Neural progenitor cell (in vitro differentiated cells): ENCODE measurements around the gene KIAA0825. TPM values are rescaled to one million over a fixed set of nuclear protein-coding genes. Genes with fewer than 3 reads are reported as not detected.

Source experiments
- DNase-seq: peaks from one replicate; pipeline ENCODE4 v3.0.0-alpha.2; 2016; ENCODE audit warnings: low spot score
- H2AFZ ChIP-seq: fragments of 200-600 bp; sonication (generic); replicated peaks from 2 replicates; pipeline ENCODE4 v1.6.1; 2016; ENCODE audit warnings: antibody characterized with exemption
- H3F3A ChIP-seq: fragments of 200-600 bp; sonication (generic); 2 replicates; pipeline ENCODE4 v1.6.1; 2016; ENCODE audit warnings: antibody characterized with exemption, low read depth
- H3K27ac ChIP-seq: fragments of 200-600 bp; sonication (generic); 2 replicates; pipeline ENCODE4 v1.5.1; 2016; ENCODE audit warnings: mild to moderate bottlenecking
- H3K27me3 ChIP-seq: fragments of 200-600 bp; sonication (generic); 2 replicates; pipeline ENCODE4 v1.6.1; 2016; ENCODE audit warnings: mild to moderate bottlenecking, moderate library complexity
- H3K36me3 ChIP-seq: fragments of 200-600 bp; sonication (generic); 2 replicates; pipeline ENCODE4 v1.5.1; 2016
- H3K4me1 ChIP-seq: fragments of 200-600 bp; sonication (generic); 2 replicates; pipeline ENCODE4 v1.6.1; 2016; ENCODE audit warnings: mixed run types
- H3K4me2 ChIP-seq: fragments of 200-600 bp; sonication (generic); 2 replicates; pipeline ENCODE4 v1.6.1; 2016
- H3K4me3 ChIP-seq: fragments of 200-600 bp; sonication (generic); 2 replicates; pipeline ENCODE4 v1.5.1; 2016
- H3K79me2 ChIP-seq: fragments of 200-600 bp; sonication (generic); 2 replicates; pipeline ENCODE4 v1.6.1; 2016; ENCODE audit warnings: low read depth
- H3K9ac ChIP-seq: fragments of 200-600 bp; sonication (generic); 2 replicates; pipeline ENCODE4 v1.6.1; 2016
- H3K9me3 ChIP-seq: fragments of 200-600 bp; sonication (generic); 2 replicates; pipeline ENCODE4 v1.5.1; 2016; ENCODE audit warnings: low read depth
- H4K20me1 ChIP-seq: fragments of 200-600 bp; sonication (generic); 2 replicates; pipeline ENCODE4 v1.6.1; 2016; ENCODE audit warnings: low read depth
- H3K27ac Mint-ChIP-seq: 3 replicates; pipeline ENCODE4 v1.8.0; 2021; ENCODE audit warnings: mixed read lengths
- H3K27me3 Mint-ChIP-seq: 2 replicates; pipeline ENCODE4 v1.8.0; 2022; ENCODE audit warnings: low read depth, mild to moderate bottlenecking, inconsistent platforms, moderate library complexity, mixed read lengths; ENCODE audit not compliant: insufficient read depth
- H3K36me3 Mint-ChIP-seq: 3 replicates; pipeline ENCODE4 v1.8.0; 2021; ENCODE audit warnings: mixed read lengths
- H3K4me1 Mint-ChIP-seq: 3 replicates; pipeline ENCODE4 v1.8.0; 2021; ENCODE audit warnings: mixed read lengths
- H3K4me3 Mint-ChIP-seq: 3 replicates; pipeline ENCODE4 v1.8.0; 2021; ENCODE audit warnings: mild to moderate bottlenecking, moderate library complexity, mixed read lengths
- H3K9me3 Mint-ChIP-seq: 3 replicates; pipeline ENCODE4 v1.8.0; 2020; ENCODE audit warnings: mixed read lengths
- CTCF ChIP-seq: fragments of 200-600 bp; sonication (generic); IDR thresholded peaks from 2 replicates; pipeline ENCODE4 v1.5.1; 2017; ENCODE audit warnings: antibody characterized with exemption, mild to moderate bottlenecking
- EZH2 ChIP-seq: fragments of 200-600 bp; sonication (generic); IDR thresholded peaks from 2 replicates; pipeline ENCODE4 v1.6.1; 2017; ENCODE audit warnings: antibody characterized with exemption, mild to moderate bottlenecking, moderate library complexity
- EZH2phosphoT487 ChIP-seq: fragments of 200-600 bp; sonication (generic); IDR thresholded peaks from 2 replicates; pipeline ENCODE4 v1.6.1; 2017; ENCODE audit warnings: antibody characterized with exemption
- total RNA-seq: library from RNA; depleted of rRNA; stranded (reverse); fragments of >200 nt; gene quantifications from 2 replicates; pipeline ENCODE4 v1.2.3, GENCODE V29; 2015; ENCODE audit warnings: low replicate concordance

The KIAA0825 gene
- total RNA-seq, 1 donor from 2014 or later = 3.7 TPM

GRCh38 chr5:94420885-94421284 lies 197.5 kb downstream of the KIAA0825 start:
- Mint-ChIP-seq H3K36me3 (no peaks in the 10 kb centered on the region), H3K27ac (no peak overlapping the region), H3K4me3 (no peak overlapping the region), H3K9me3 (no peaks in the 10 kb centered on the region), H3K4me1 (no peaks in the 10 kb centered on the region), H3K27me3 (no peaks in the 10 kb centered on the region)
- Histone ChIP-seq H3K27ac (no peak overlapping the region), H3F3A (peaks cover 14% of the 10 kb centered on the region), H3K9ac (no peak overlapping the region), H3K4me2 (no peak overlapping the region), H4K20me1 (no peaks in the 10 kb centered on the region), H3K79me2 (no peaks in the 10 kb centered on the region), H3K4me3 (no peak overlapping the region), H3K27me3 (no peaks in the 10 kb centered on the region), H3K9me3 (no peaks in the 10 kb centered on the region), H3K4me1 (peaks cover 18% of the 10 kb centered on the region), H3K36me3 (no peaks in the 10 kb centered on the region), H2AFZ (no peak overlapping the region)
- TF ChIP-seq EZH2phosphoT487 = no peak
- no peak for TF ChIP-seq EZH2
- TF ChIP-seq CTCF = no peak
- DNase-seq = no peak

- DNase-seq = no peak
- no peak for TF ChIP-seq EZH2
- TF ChIP-seq CTCF = no peak
- TF ChIP-seq EZH2phosphoT487 = no peak
- Mint-ChIP-seq H3K4me3 (no peak overlapping the region), H3K9me3 (no peaks in the 10 kb centered on the region), H3K4me1 (no peaks in the 10 kb centered on the region), H3K36me3 (no peaks in the 10 kb centered on the region), H3K27me3 (no peaks in the 10 kb centered on the region), H3K27ac (no peak overlapping the region)
- H3K9ac ChIP-seq = no peak overlapping the region
- H3K36me3 ChIP-seq = no peaks in the 10 kb centered on the region
- no peaks in the 10 kb centered on the region for H3K9me3 ChIP-seq
- no peak overlapping the region for H2AFZ ChIP-seq
- H3F3A ChIP-seq = no peaks in the 10 kb centered on the region
- no peaks in the 10 kb centered on the region for H3K4me1 ChIP-seq
- H4K20me1 ChIP-seq = no peaks in the 10 kb centered on the region
- H3K27me3 ChIP-seq = no peaks in the 10 kb centered on the region
- H3K4me3 ChIP-seq = no peak overlapping the region
- H3K4me2 ChIP-seq = no peak overlapping the region
- no peak overlapping the region for H3K27ac ChIP-seq
- no peaks in the 10 kb centered on the region for H3K79me2 ChIP-seq
Measured at GRCh38 chr5:94415798-94416197, 202.6 kb downstream of the KIAA0825 start.

- H3F3A ChIP-seq = no peaks in the 10 kb centered on the region
- no peaks in the 10 kb centered on the region for H3K79me2 ChIP-seq
- Mint-ChIP-seq H3K27me3 (no peaks in the 10 kb centered on the region), H3K4me3 (no peak overlapping the region), H3K4me1 (peaks cover 10% of the 10 kb centered on the region), H3K9me3 (no peaks in the 10 kb centered on the region), H3K27ac (no peak overlapping the region), H3K36me3 (no peaks in the 10 kb centered on the region)
- no peaks in the 10 kb centered on the region for H3K9me3 ChIP-seq
- no peak overlapping the region for H3K27ac ChIP-seq
- no peak overlapping the region for H2AFZ ChIP-seq
- H3K4me1 ChIP-seq = peaks cover 11% of the 10 kb centered on the region
- no peak overlapping the region for H3K4me2 ChIP-seq
- no peak for DNase-seq
- H3K27me3 ChIP-seq = no peaks in the 10 kb centered on the region
- TF ChIP-seq EZH2 (no peak), EZH2phosphoT487 (no peak), CTCF (no peak)
- no peaks in the 10 kb centered on the region for H4K20me1 ChIP-seq
- no peaks in the 10 kb centered on the region for H3K36me3 ChIP-seq
- no peak overlapping the region for H3K9ac ChIP-seq
- no peak overlapping the region for H3K4me3 ChIP-seq
Measured at GRCh38 chr5:94409440-94409839, 209.0 kb downstream of the KIAA0825 start.

- no peaks in the 10 kb centered on the region for H3K36me3 ChIP-seq
- H3K27me3 ChIP-seq = no peaks in the 10 kb centered on the region
- no peaks in the 10 kb centered on the region for H3K27me3 Mint-ChIP-seq
- H2AFZ ChIP-seq = no peak overlapping the region
- H3K9me3 ChIP-seq = no peaks in the 10 kb centered on the region
- H3K27ac Mint-ChIP-seq = no peak overlapping the region
- H3F3A ChIP-seq = no peaks in the 10 kb centered on the region
- peaks cover 24% of the 10 kb centered on the region for H3K4me1 ChIP-seq
- H3K9ac ChIP-seq = no peak overlapping the region
- H4K20me1 ChIP-seq = no peaks in the 10 kb centered on the region
- H3K79me2 ChIP-seq = no peaks in the 10 kb centered on the region
- no peak for DNase-seq
- H3K4me3 ChIP-seq = no peak overlapping the region
- TF ChIP-seq CTCF (no peak), EZH2phosphoT487 (no peak), EZH2 (no peak)
- H3K4me1 Mint-ChIP-seq = peaks cover 14% of the 10 kb centered on the region
- no peak overlapping the region for H3K4me3 Mint-ChIP-seq
- H3K9me3 Mint-ChIP-seq = no peaks in the 10 kb centered on the region
- H3K4me2 ChIP-seq = no peak overlapping the region
- H3K36me3 Mint-ChIP-seq = no peaks in the 10 kb centered on the region
- no peak overlapping the region for H3K27ac ChIP-seq
Measured at GRCh38 chr5:94407023-94407422, 211.4 kb downstream of the KIAA0825 start.
